CD4-positive, CD25-positive, alpha-beta regulatory T cell (primary cell): ENCODE data around the gene AP5B1. TPM values are rescaled to one million over a fixed set of nuclear protein-coding genes. Genes with fewer than 3 reads are reported as not detected.

Experiments
- ATAC-seq, 2 donors: fragments of 150-1000 bp; cut with Tn5 transposase; one replicate each; pipeline ENCODE4 v1.10.0; 2021; ENCODE audit warnings: low read depth in 2 of 2, moderate number of reproducible peaks in 2 of 2, moderate library complexity in 1 of 2
- DNase-seq, 3 donors: peaks; one replicate each; pipeline versions ENCODE4 v3.0.0 to v3.0.0-alpha.2; 2012 to 2022; ENCODE audit warnings: mixed read lengths in 1 of 3
- H3K27ac ChIP-seq: one replicate; pipeline ENCODE4 v1.7.0; 2013; ENCODE audit warnings: mild to moderate bottlenecking, low read length; ENCODE audit not compliant: insufficient read depth, poor library complexity, severe bottlenecking
- H3K27me3 ChIP-seq: one replicate; pipeline ENCODE4 v1.7.0; 2013; ENCODE audit warnings: low read length; ENCODE audit not compliant: control insufficient read depth, insufficient read depth
- H3K36me3 ChIP-seq: one replicate; pipeline ENCODE4 v1.7.0; 2013; ENCODE audit warnings: mild to moderate bottlenecking, low read length, moderate library complexity; ENCODE audit not compliant: control insufficient read depth, insufficient read depth
- H3K4me1 ChIP-seq: 2 replicates; pipeline ENCODE4 v1.7.0; 2013; ENCODE audit warnings: mild to moderate bottlenecking, low read length; ENCODE audit not compliant: insufficient read depth, control insufficient read depth, poor library complexity, severe bottlenecking
- H3K4me3 ChIP-seq: one replicate; pipeline ENCODE4 v1.7.0; 2013; ENCODE audit warnings: low read depth, mild to moderate bottlenecking, low read length, moderate library complexity
- H3K9me3 ChIP-seq, 2 experiments: 1 replicate in 1 of 2; 2 replicates in 1 of 2; pipeline ENCODE4 v1.7.0; 2013; ENCODE audit warnings: low read length in 2 of 2, mild to moderate bottlenecking in 1 of 2, moderate library complexity in 1 of 2; ENCODE audit not compliant: control insufficient read depth in 2 of 2
- H3K27ac Mint-ChIP-seq, 3 donors: one replicate each; pipeline ENCODE4 v1.8.0; 2020 to 2022; ENCODE audit warnings: mild to moderate bottlenecking in 3 of 3, mixed read lengths in 3 of 3, moderate library complexity in 2 of 3
- H3K27me3 Mint-ChIP-seq: one replicate; pipeline ENCODE4 v1.8.0; 2022; ENCODE audit warnings: mild to moderate bottlenecking, mixed read lengths
- H3K36me3 Mint-ChIP-seq: one replicate; pipeline ENCODE4 v1.8.0; 2020; ENCODE audit warnings: mixed read lengths
- H3K4me1 Mint-ChIP-seq, 4 donors: one replicate each; pipeline ENCODE4 v1.8.0; 2020 to 2022; ENCODE audit warnings: mixed read lengths in 4 of 4, mild to moderate bottlenecking in 1 of 4
- H3K4me3 Mint-ChIP-seq, 4 donors: one replicate each; pipeline ENCODE4 v1.8.0; 2020 to 2022; ENCODE audit warnings: mild to moderate bottlenecking in 4 of 4, mixed read lengths in 4 of 4, moderate library complexity in 3 of 4
- H3K9me3 Mint-ChIP-seq, 7 donors: one replicate each; pipeline ENCODE4 v1.8.0; 2020 to 2022; ENCODE audit warnings: mixed read lengths in 7 of 7, mild to moderate bottlenecking in 3 of 7, moderate library complexity in 2 of 7
- polyA plus RNA-seq, 4 donors: library from polyadenylated mRNA; unstranded; fragments of 300-500 nt; fragmentation: Illumina TruSeq; gene quantifications; one replicate each; pipeline ENCODE4 v1.2.3, GENCODE V29; 2021
- total RNA-seq: library from RNA; stranded (reverse); gene quantifications from one replicate; pipeline ENCODE4 v1.2.3, GENCODE V29; 2022

Gene AP5B1
- total and polyA plus RNA-seq, 5 donors from 2014 or later = 7.6 to 16.8 (median 10.0) TPM

GRCh38 chr11:65806979-65807378 lies 26.2 kb upstream of the AP5B1 start:
- peaks cover 18% of the 10 kb centered on the region for H3K27me3 Mint-ChIP-seq
- H3K27ac Mint-ChIP-seq = no peak overlapping the region

GRCh38 chr11:65803797-65804492 lies 23.2 kb upstream of the AP5B1 start:
- no peak overlapping the region for H3K4me3 ChIP-seq
- no peak overlapping the region for H3K4me3 Mint-ChIP-seq
- H3K27me3 ChIP-seq = peaks cover 5% of the 10 kb centered on the region
- no peaks in the 10 kb centered on the region for H3K36me3 Mint-ChIP-seq
- no peak overlapping the region for H3K27ac ChIP-seq
- H3K4me1 Mint-ChIP-seq = peaks cover 0 to under 1% (median 0%) of the 10 kb centered on the region in 4 donors
- no peak for ATAC-seq
- DNase-seq = no peak
- H3K4me1 ChIP-seq = no peaks in the 10 kb centered on the region
- peaks cover 14% of the 10 kb centered on the region for H3K27me3 Mint-ChIP-seq
- peaks cover 0 to under 1% (median 0%) of the 10 kb centered on the region in 7 donors for H3K9me3 Mint-ChIP-seq
- H3K9me3 ChIP-seq = no peaks in the 10 kb centered on the region
- H3K36me3 ChIP-seq = no peaks in the 10 kb centered on the region
- no peak overlapping the region for H3K27ac Mint-ChIP-seq

More at GRCh38 chr11:65806979-65807378, 26.2 kb upstream of the AP5B1 start:
- DNase-seq (no peak), ATAC-seq (no peak)
- peaks cover 0 to 4% (median 0%) of the 10 kb centered on the region in 4 donors for H3K4me1 Mint-ChIP-seq
- Histone ChIP-seq H3K36me3 (no peaks in the 10 kb centered on the region), H3K4me3 (no peak overlapping the region), H3K27me3 (no peaks in the 10 kb centered on the region), H3K27ac (no peak overlapping the region), H3K4me1 (no peaks in the 10 kb centered on the region), H3K9me3 (no peaks in the 10 kb centered on the region)
- no peaks in the 10 kb centered on the region for H3K36me3 Mint-ChIP-seq
- H3K9me3 Mint-ChIP-seq = no peaks in the 10 kb centered on the region
- no peak overlapping the region for H3K4me3 Mint-ChIP-seq

- H3K9me3 Mint-ChIP-seq = peaks cover 0 to 4% (median 0%) of the 10 kb centered on the region in 7 donors
- H3K27ac Mint-ChIP-seq = no peak overlapping the region
- DNase-seq (no peak), ATAC-seq (no peak)
- Histone ChIP-seq H3K4me3 (no peak overlapping the region), H3K9me3 (no peaks in the 10 kb centered on the region), H3K36me3 (no peaks in the 10 kb centered on the region), H3K4me1 (no peaks in the 10 kb centered on the region), H3K27me3 (peaks cover 7% of the 10 kb centered on the region), H3K27ac (no peak overlapping the region)
- H3K4me1 Mint-ChIP-seq = peaks cover 0 to 2% (median 0%) of the 10 kb centered on the region in 4 donors
- peaks cover 17% of the 10 kb centered on the region for H3K27me3 Mint-ChIP-seq
- H3K36me3 Mint-ChIP-seq = no peaks in the 10 kb centered on the region
- H3K4me3 Mint-ChIP-seq = no peak overlapping the region
These were observed 22.1 kb upstream of the AP5B1 start for GRCh38 chr11:65802841-65803240.

GRCh38 chr11:65801153-65801987 lies 20.6 kb upstream of the AP5B1 start:
- no peak for DNase-seq
- peaks cover 7% of the 10 kb centered on the region for H3K27me3 ChIP-seq

GRCh38 chr11:65798882-65799281 lies 18.1 kb upstream of the AP5B1 start:
- DNase-seq (no peak), ATAC-seq (no peak)
- H3K4me1 ChIP-seq = no peaks in the 10 kb centered on the region
- H3K36me3 ChIP-seq = no peaks in the 10 kb centered on the region
- Mint-ChIP-seq H3K27me3 (peaks cover 20% of the 10 kb centered on the region), H3K27ac (no peak overlapping the region), H3K9me3 (peaks cover 0 to 4% (median 0%) of the 10 kb centered on the region in 7 donors), H3K36me3 (no peaks in the 10 kb centered on the region), H3K4me1 (peaks cover 0 to 6% (median under 1%) of the 10 kb centered on the region in 4 donors), H3K4me3 (no peak overlapping the region)
- H3K27me3 ChIP-seq = peaks cover 7% of the 10 kb centered on the region
- no peak overlapping the region for H3K27ac ChIP-seq
- H3K9me3 ChIP-seq = no peaks in the 10 kb centered on the region
- H3K4me3 ChIP-seq = no peak overlapping the region

More at GRCh38 chr11:65801153-65801987, 20.6 kb upstream of the AP5B1 start:
- H3K4me1 ChIP-seq = no peaks in the 10 kb centered on the region
- H3K4me3 ChIP-seq = no peak overlapping the region
- Mint-ChIP-seq H3K27me3 (peaks cover 19% of the 10 kb centered on the region), H3K4me3 (no peak overlapping the region), H3K4me1 (peaks cover 0 to 2% (median 0%) of the 10 kb centered on the region in 4 donors), H3K9me3 (peaks cover 0 to 4% (median 0%) of the 10 kb centered on the region in 7 donors), H3K27ac (no peak overlapping the region), H3K36me3 (no peaks in the 10 kb centered on the region)
- no peak overlapping the region for H3K27ac ChIP-seq
- ATAC-seq = no peak
- no peaks in the 10 kb centered on the region for H3K36me3 ChIP-seq
- no peaks in the 10 kb centered on the region for H3K9me3 ChIP-seq

GRCh38 chr11:65797711-65798110 lies 16.9 kb upstream of the AP5B1 start:
- ATAC-seq = no peak
- peaks cover 0 to 7% (median under 1%) of the 10 kb centered on the region in 4 donors for H3K4me1 Mint-ChIP-seq
- H3K4me3 Mint-ChIP-seq = no peak overlapping the region
- Histone ChIP-seq H3K9me3 (no peaks in the 10 kb centered on the region), H3K27ac (no peak overlapping the region), H3K27me3 (peaks cover 7% of the 10 kb centered on the region), H3K4me1 (no peaks in the 10 kb centered on the region), H3K36me3 (no peaks in the 10 kb centered on the region), H3K4me3 (no peak overlapping the region)
- DNase-seq = no peak
- peaks cover 20% of the 10 kb centered on the region for H3K27me3 Mint-ChIP-seq
- no peaks in the 10 kb centered on the region for H3K36me3 Mint-ChIP-seq
- no peak overlapping the region for H3K27ac Mint-ChIP-seq
- peaks cover 0 to 4% (median 0%) of the 10 kb centered on the region in 7 donors for H3K9me3 Mint-ChIP-seq

GRCh38 chr11:65796726-65797601 lies 16.2 kb upstream of the AP5B1 start:
- no peak overlapping the region for H3K4me3 ChIP-seq
- peaks cover under 1% of the 10 kb centered on the region for H3K4me1 ChIP-seq
- Mint-ChIP-seq H3K4me1 (peaks cover 0 to 11% (median under 1%) of the 10 kb centered on the region in 4 donors), H3K27ac (no peak overlapping the region), H3K27me3 (peaks cover 20% of the 10 kb centered on the region), H3K9me3 (peaks cover 0 to 4% (median 0%) of the 10 kb centered on the region in 7 donors), H3K4me3 (no peak overlapping the region), H3K36me3 (no peaks in the 10 kb centered on the region)
- H3K27me3 ChIP-seq = peaks cover 7% of the 10 kb centered on the region
- no peak overlapping the region for H3K27ac ChIP-seq
- no peaks in the 10 kb centered on the region for H3K36me3 ChIP-seq
- DNase-seq = no peak
- H3K9me3 ChIP-seq = no peaks in the 10 kb centered on the region
- ATAC-seq = no peak
